ENCODE data around the gene FBXO28.

FBXO28 gene

DNA sequence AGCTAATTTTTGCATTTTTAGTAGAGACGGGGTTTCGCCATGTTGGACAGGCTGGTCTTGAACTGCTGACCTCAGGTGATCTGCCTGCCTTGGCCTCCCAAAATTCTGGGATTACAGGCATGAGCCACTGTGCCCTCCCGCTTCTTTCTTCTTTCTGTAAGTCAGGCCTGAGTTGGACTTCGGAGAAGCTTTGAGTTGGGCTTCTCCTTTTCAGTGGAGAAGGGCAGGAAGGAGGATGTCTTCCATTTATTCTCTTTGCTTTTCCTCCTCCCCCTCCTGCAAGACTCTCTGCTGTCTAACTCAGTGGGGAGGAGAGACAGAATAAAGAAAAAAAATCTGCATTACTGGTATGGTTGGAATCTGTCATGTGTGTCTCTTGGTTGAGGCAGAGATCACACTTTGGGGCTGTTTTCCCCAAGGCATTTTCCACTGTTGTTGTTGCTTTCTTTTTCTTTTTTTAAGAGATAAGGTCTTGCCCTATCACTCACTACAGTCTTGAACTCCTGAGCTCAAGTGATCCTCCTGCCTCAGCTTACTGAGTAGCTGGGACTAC lies 55.9 kb downstream of the FBXO28 start:
- no peak for TF ChIP-seq CTCF (IDR thresholded peaks at IDR 0.05; ENCODE audit: insufficient read depth, low read length, poor library complexity, severe bottlenecking)
- Histone ChIP-seq H3K36me3 (ENCODE audit: control insufficient read depth, insufficient read depth, low read length) (no peaks in the 10 kb centered on the region), H3K4me3 (replicated peaks; ENCODE audit: low read depth, low read length) (no peak overlapping the region), H3K27me3 (replicated peaks; ENCODE audit: control insufficient read depth, insufficient read depth, low read length) (no peaks in the 10 kb centered on the region)
- DNase-seq (ENCODE audit: extremely low read depth, insufficient read length), result no peak

DNA sequence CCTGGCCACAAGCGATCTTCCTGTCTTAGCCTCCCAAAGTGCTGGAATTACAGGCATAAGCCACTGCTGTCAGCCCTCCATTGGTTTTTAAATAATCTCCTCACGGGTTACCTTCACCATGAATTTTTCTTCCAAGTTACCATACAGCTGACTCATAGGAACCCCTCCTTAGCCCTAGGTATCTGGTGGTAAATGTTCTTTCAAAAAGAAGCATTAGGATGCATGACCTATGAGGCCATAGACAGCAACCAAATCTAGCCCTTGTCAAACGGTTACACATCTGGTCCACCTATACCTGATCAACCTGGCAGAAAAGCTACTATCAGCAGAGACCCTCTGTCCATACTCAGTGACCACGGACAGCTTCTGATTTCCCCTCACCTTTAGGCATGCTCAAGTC lies 56.4 kb downstream of the FBXO28 start:
- Histone ChIP-seq H3K36me3 (ENCODE audit: control insufficient read depth, insufficient read depth, low read length) (no peaks in the 10 kb centered on the region), H3K27me3 (replicated peaks; ENCODE audit: control insufficient read depth, insufficient read depth, low read length) (no peaks in the 10 kb centered on the region), H3K4me3 (replicated peaks; ENCODE audit: low read depth, low read length) (no peak overlapping the region)
- no peak for TF ChIP-seq CTCF (IDR thresholded peaks at IDR 0.05; ENCODE audit: insufficient read depth, low read length, poor library complexity, severe bottlenecking)
- no peak for DNase-seq (ENCODE audit: extremely low read depth, insufficient read length)

DNA sequence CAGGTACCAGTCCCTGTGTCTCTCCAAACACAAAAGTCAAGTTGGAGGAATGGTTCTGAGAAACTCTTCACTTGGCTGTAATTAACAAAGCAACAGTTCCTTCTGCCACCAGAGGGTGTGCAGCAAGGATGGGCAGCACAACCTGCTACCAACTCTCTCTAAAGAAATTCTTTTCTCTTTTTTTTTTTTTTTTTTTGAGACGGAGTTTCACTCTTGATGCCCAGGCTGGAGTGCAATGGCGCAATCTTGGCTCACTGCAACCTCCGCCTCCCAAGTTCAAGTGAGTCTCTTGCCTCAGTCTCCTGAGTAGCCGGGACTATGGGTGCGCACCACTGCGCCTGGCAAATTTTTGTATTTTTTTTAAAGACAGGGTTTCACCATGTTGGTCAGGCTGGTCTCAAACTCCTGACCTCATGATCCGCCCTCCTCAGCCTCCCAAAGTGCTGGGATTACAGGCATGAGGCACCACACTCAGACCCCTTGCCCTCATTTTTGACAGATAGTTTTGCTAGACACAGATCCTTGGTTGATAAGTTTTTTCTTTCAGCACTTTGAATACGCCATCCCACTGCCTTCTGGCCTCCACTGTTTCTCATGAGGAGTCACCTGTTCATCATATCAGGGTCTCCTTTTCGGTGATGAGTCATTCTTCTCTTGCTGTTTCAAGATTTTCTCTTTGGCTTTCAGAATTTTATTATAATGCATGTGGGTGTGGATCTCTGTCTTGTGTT lies 57.0 kb downstream of the FBXO28 start:
- Histone ChIP-seq H3K4me3 (replicated peaks; ENCODE audit: low read depth, low read length) (no peak overlapping the region), H3K27me3 (replicated peaks; ENCODE audit: control insufficient read depth, insufficient read depth, low read length) (no peaks in the 10 kb centered on the region), H3K36me3 (ENCODE audit: control insufficient read depth, insufficient read depth, low read length) (no peaks in the 10 kb centered on the region)
- TF ChIP-seq CTCF (IDR thresholded peaks at IDR 0.05; ENCODE audit: insufficient read depth, low read length, poor library complexity, severe bottlenecking), result peak; percentile 29
- DNase-seq (ENCODE audit: extremely low read depth, insufficient read length), result no peak

DNA sequence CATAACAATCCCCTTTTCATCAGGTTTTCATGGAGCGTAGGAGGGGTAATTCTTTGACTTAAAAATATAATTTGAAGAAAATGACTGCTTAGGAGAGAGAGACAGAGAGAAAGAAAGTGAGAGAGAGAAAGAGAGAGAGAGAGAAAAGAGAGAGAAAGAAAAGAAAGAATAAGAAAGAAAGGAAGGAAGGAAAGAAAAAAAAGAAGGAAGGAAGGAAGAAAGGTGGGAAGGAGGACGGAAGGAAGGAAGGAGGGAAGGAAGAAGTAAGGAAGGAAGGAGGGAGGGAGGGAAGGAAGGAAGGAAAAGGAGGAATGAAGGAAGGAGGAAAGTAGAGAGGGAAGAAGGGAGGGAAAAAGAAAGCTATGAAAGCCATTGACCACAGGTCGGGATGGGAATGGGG lies 58.3 kb downstream of the FBXO28 start:
- Histone ChIP-seq H3K27me3 (replicated peaks; ENCODE audit: control insufficient read depth, insufficient read depth, low read length) (no peaks in the 10 kb centered on the region), H3K4me3 (replicated peaks; ENCODE audit: low read depth, low read length) (no peak overlapping the region), H3K36me3 (ENCODE audit: control insufficient read depth, insufficient read depth, low read length) (no peaks in the 10 kb centered on the region)
- TF ChIP-seq CTCF (IDR thresholded peaks at IDR 0.05; ENCODE audit: insufficient read depth, low read length, poor library complexity, severe bottlenecking), result no peak
- no peak for DNase-seq (ENCODE audit: extremely low read depth, insufficient read length)

- Histone ChIP-seq H3K36me3 (ENCODE audit: control insufficient read depth, insufficient read depth, low read length) (no peaks in the 10 kb centered on the region), H3K4me3 (replicated peaks; ENCODE audit: low read depth, low read length) (no peak overlapping the region), H3K27me3 (replicated peaks; ENCODE audit: control insufficient read depth, insufficient read depth, low read length) (no peaks in the 10 kb centered on the region)
- no peak for TF ChIP-seq CTCF (IDR thresholded peaks at IDR 0.05; ENCODE audit: insufficient read depth, low read length, poor library complexity, severe bottlenecking)
- no peak for DNase-seq (ENCODE audit: extremely low read depth, insufficient read length)
Observed at GRCh38 chr1:224173523-224173922, 59.6 kb downstream of the FBXO28 start.

Data from GM06990 (cell line).